ENCODE results near the gene SURF6.

GRCh38 chr9:133342069-133342406, 6.0 kb upstream of the SURF6 start:
- TF ChIP-seq, protein P1, sequence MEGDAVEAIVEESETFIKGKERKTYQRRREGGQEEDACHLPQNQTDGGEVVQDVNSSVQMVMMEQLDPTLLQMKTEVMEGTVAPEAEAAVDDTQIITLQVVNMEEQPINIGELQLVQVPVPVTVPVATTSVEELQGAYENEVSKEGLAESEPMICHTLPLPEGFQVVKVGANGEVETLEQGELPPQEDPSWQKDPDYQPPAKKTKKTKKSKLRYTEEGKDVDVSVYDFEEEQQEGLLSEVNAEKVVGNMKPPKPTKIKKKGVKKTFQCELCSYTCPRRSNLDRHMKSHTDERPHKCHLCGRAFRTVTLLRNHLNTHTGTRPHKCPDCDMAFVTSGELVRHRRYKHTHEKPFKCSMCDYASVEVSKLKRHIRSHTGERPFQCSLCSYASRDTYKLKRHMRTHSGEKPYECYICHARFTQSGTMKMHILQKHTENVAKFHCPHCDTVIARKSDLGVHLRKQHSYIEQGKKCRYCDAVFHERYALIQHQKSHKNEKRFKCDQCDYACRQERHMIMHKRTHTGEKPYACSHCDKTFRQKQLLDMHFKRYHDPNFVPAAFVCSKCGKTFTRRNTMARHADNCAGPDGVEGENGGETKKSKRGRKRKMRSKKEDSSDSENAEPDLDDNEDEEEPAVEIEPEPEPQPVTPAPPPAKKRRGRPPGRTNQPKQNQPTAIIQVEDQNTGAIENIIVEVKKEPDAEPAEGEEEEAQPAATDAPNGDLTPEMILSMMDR (IDR thresholded peaks at IDR 0.05): no peak
- no peak for TF ChIP-seq POLR2A (IDR thresholded peaks at IDR 0.05)
